H1 (cell line): ENCODE data around the gene SYT14. TPM values are rescaled to one million over a fixed set of nuclear protein-coding genes. Genes with fewer than 3 reads are reported as not detected.

Source experiments
- CTBP2 ChIP-seq: IDR thresholded peaks from 2 replicates; pipeline ENCODE4 v1.7.0; 2011; ENCODE audit warnings: borderline replicate concordance, mild to moderate bottlenecking, moderate library complexity, mixed read lengths, low read length; ENCODE audit not compliant: insufficient read depth, insufficient read length
- MAFK ChIP-seq: IDR thresholded peaks from 2 replicates; pipeline ENCODE4 v1.6.1; 2012; ENCODE audit warnings: low read depth, mild to moderate bottlenecking, improper control_type of control experiment, low read length
- polyA plus RNA-seq, 7 experiments: library from polyadenylated mRNA; depleted of rRNA in 3 of 7; stranded (reverse) in 5 of 7; unstranded in 2 of 7; fragments of >200 nt in 5 of 7; fragments of 200-250 nt in 2 of 7; gene quantifications; 1 replicate in 5 of 7; 2 replicates in 1 of 7; 4 replicates in 1 of 7; pipeline versions ENCODE4 v1.2.1 to v1.2.3, GENCODE V29; 2011 to 2013; ENCODE audit warnings: missing spikeins in 2 of 7, mixed read lengths in 2 of 7
- total RNA-seq: library from RNA; stranded (reverse); fragmentation: NEBNext Ultra II Directional; extraction: Animal tissue kit (Norgen Biotek cat#: 25700); gene quantifications from 2 replicates; pipeline ENCODE4 v1.2.1, GENCODE V29; 2021

Gene SYT14
- total and polyA plus RNA-seq, 2 of the 8 experiments (the other 6 are each of a cell fraction or from before 2014, with no cell fraction given): 2.3 to 18.4 TPM

- TF ChIP-seq CTBP2: no peak
- TF ChIP-seq MAFK: no peak
- TF ChIP-seq, all 59 proteins: peak for 0
Observed at GRCh38 chr1:209999005-209999404, 61.0 kb downstream of the SYT14 start (continued).
